K562 (cell line): Measurements from ENCODE around the gene NUDT21. TPM values are rescaled to one million over a fixed set of nuclear protein-coding genes. Genes with fewer than 3 reads are reported as not detected.

Experiments used
- ATAC-seq: fragments of 200-7000 bp; cut with Tn5 transposase; 3 replicates; pipeline ENCODE4 v1.9.1; 2020; ENCODE audit warnings: moderate library complexity
- BruUV-seq: library from RNA; stranded (reverse); fragments of 400-500 nt; replicated peaks from 2 replicates; lab custom pipeline; 2021; lab: Mats Ljungman, UMichigan
- CTCF ChIA-PET: fragments of 300-600 bp; formaldehyde crosslinking; extraction: SDS; loops from one replicate; lab custom pipeline; 2021; ENCODE audit warnings: low intra/inter-chr PET ratio; lab: Yijun Ruan, JAX
- POLR2A ChIA-PET: fragments of 300-600, 350-650 bp; sonication (Branson Sonifier 250); formaldehyde crosslinking; extraction: SDS; loops from one replicate; lab custom pipeline; 2021; ENCODE audit warnings: antibody characterized with exemption, inconsistent platforms; lab: Yijun Ruan, JAX
- DNase-seq, 4 experiments: peaks; one replicate each; pipeline versions ENCODE4 v3.0.0 to v3.0.0-alpha.2; 2011 to 2018; ENCODE audit warnings: low spot score in 3 of 4, mixed read lengths in 3 of 4; ENCODE audit errors: extremely low read depth in 1 of 4
- FAIRE-seq: peaks from 2 replicates; lab custom pipeline; 2011; peaks lifted over from hg19 to GRCh38; lab: Jason Lieb, UNC
- H2AFZ ChIP-seq: 2 replicates; pipeline ENCODE4 v1.6.0; 2011; ENCODE audit warnings: low read depth, low read length, control low read depth, inconsistent platforms
- H3K27ac ChIP-seq: fragments of 200-600 bp; 3 replicates; pipeline ENCODE4 v1.8.0; 2011; ENCODE audit warnings: low read depth, mild to moderate bottlenecking, control low read depth, inconsistent platforms, low read length, moderate library complexity, mixed read lengths; ENCODE audit errors: extremely low read depth
- H3K27me3 ChIP-seq, 2 experiments: fragments of 300-600 bp in 1 of 2; 2 replicates in 1 of 2; 3 replicates in 1 of 2; pipeline versions ENCODE4 v1.6.0 to v1.8.0; 2011; ENCODE audit warnings: inconsistent platforms in 2 of 2, low read length in 2 of 2, mild to moderate bottlenecking in 1 of 2, mixed read lengths in 1 of 2, moderate library complexity in 1 of 2; ENCODE audit not compliant: control insufficient read depth in 2 of 2, insufficient read depth in 2 of 2
- H3K36me3 ChIP-seq: fragments of 300-600 bp; 3 replicates; pipeline ENCODE4 v1.8.0; 2011; ENCODE audit warnings: mild to moderate bottlenecking, low read length, inconsistent platforms; ENCODE audit not compliant: control insufficient read depth, insufficient read depth
- H3K4me1 ChIP-seq, 2 experiments: fragments of 200-600 bp in 1 of 2; replicated peaks in 1 of 2; 2 replicates in 1 of 2; 3 replicates in 1 of 2; pipeline versions ENCODE4 v1.5.1 to v1.8.0; 2011; ENCODE audit warnings: inconsistent platforms in 2 of 2, low read length in 2 of 2, mild to moderate bottlenecking in 1 of 2, mixed read lengths in 1 of 2, moderate library complexity in 1 of 2; ENCODE audit not compliant: control insufficient read depth in 2 of 2, insufficient read depth in 2 of 2
- H3K4me2 ChIP-seq: 2 replicates; pipeline ENCODE4 v1.6.1; 2011; ENCODE audit warnings: low read length, control low read depth, inconsistent platforms, mixed read lengths; ENCODE audit not compliant: insufficient read depth
- H3K4me3 ChIP-seq: fragments of 200-600 bp; sonication (generic), shearing (Covaris generic); 2 replicates; pipeline ENCODE4 v1.5.1; 2016; ENCODE audit warnings: control low read depth, inconsistent platforms
- H3K79me2 ChIP-seq: fragments of 200-600 bp; 3 replicates; pipeline ENCODE4 v1.8.0; 2011; ENCODE audit warnings: low read length, inconsistent platforms; ENCODE audit not compliant: control insufficient read depth, insufficient read depth
- H3K9ac ChIP-seq, 2 experiments: 2 replicates each; pipeline versions ENCODE4 v1.6.0 to v1.6.1; 2011; ENCODE audit warnings: low read depth in 2 of 2, low read length in 2 of 2, control low read depth in 1 of 2, inconsistent platforms in 1 of 2, mild to moderate bottlenecking in 1 of 2, mixed read lengths in 1 of 2; ENCODE audit not compliant: insufficient read depth in 1 of 2
- H3K9me1 ChIP-seq: one replicate; pipeline ENCODE4 v1.6.0; 2011; ENCODE audit warnings: inconsistent platforms, mild to moderate bottlenecking, low read length, moderate library complexity; ENCODE audit not compliant: control insufficient read depth, insufficient read depth
- H3K9me3 ChIP-seq: replicated peaks from 2 replicates; pipeline ENCODE4 v1.5.1; 2011; ENCODE audit warnings: low read depth, low read length, inconsistent platforms; ENCODE audit not compliant: control insufficient read depth, insufficient read depth
- H4K20me1 ChIP-seq: replicated peaks from 2 replicates; pipeline ENCODE4 v1.6.1; 2011; ENCODE audit warnings: low read length, inconsistent platforms, mixed read lengths; ENCODE audit not compliant: control insufficient read depth, insufficient read depth
- CCAR2 ChIP-seq: fragments of 200-400 bp; formaldehyde crosslinking; IDR thresholded peaks from 2 replicates; pipeline ENCODE4 v1.6.1; 2017; ENCODE audit warnings: mild to moderate bottlenecking, low read depth, low read length
- JUND ChIP-seq, 2 experiments: IDR thresholded peaks; 2 replicates in 1 of 2; 3 replicates in 1 of 2; pipeline ENCODE4 v1.6.1; 2011; ENCODE audit warnings: borderline replicate concordance in 2 of 2, low read depth in 2 of 2, low read length in 2 of 2, improper control_type of control experiment in 1 of 2, missing biosample characterization in 1 of 2, missing genetic modification characterization in 1 of 2, missing genetic modification reagents in 1 of 2
- NR1H2 ChIP-seq: sonication (generic); formaldehyde crosslinking; IDR thresholded peaks from 2 replicates; pipeline ENCODE4 v1.4.0; 2020; ENCODE audit warnings: mild to moderate bottlenecking, missing genetic modification reagents
- TEAD4 ChIP-seq, 2 experiments: sonication (generic) in 1 of 2; formaldehyde crosslinking in 1 of 2; IDR thresholded peaks; 2 replicates each; pipeline versions ENCODE4 v1.6.1 to v1.8.0; 2012 to 2022; ENCODE audit warnings: borderline replicate concordance in 1 of 2, inconsistent platforms in 1 of 2, low read length in 1 of 2, mild to moderate bottlenecking in 1 of 2, missing genetic modification reagents in 1 of 2
- ZBTB11 ChIP-seq, 3 experiments: fragments of 200-800 bp in 1 of 3; fragments of 250-450 bp in 1 of 3; fragments of 450-650 bp in 1 of 3; sonication (Bioruptor Pico) in 1 of 3; sonication (Bioruptor generic) in 1 of 3; formaldehyde crosslinking in 1 of 3; IDR thresholded peaks; 2 replicates each; pipeline versions ENCODE4 v1.6.1 to v1.8.0; 2016 to 2022; ENCODE audit warnings: mild to moderate bottlenecking in 2 of 3, missing genetic modification characterization in 2 of 3, missing compliant biosample characterization in 1 of 3, moderate library complexity in 1 of 3
- ZBTB9 ChIP-seq: fragments of 450-650 bp; formaldehyde crosslinking; IDR thresholded peaks from 2 replicates; pipeline ENCODE4 v1.4.0; 2020; ENCODE audit warnings: mild to moderate bottlenecking, moderate library complexity
- ZFP1 ChIP-seq: fragments of 450-650 bp; formaldehyde crosslinking; IDR thresholded peaks from 2 replicates; pipeline ENCODE4 v1.4.0; 2020; ENCODE audit warnings: mild to moderate bottlenecking, mixed read lengths
- ZNF41 ChIP-seq: fragments of 250-450 bp; sonication (Bioruptor Pico); conservative IDR thresholded peaks from 2 replicates; pipeline ENCODE4 v1.4.0; 2020; ENCODE audit warnings: mild to moderate bottlenecking
- WGBS: fragments of 100-300 bp; shearing (Covaris generic); methylation state at CpG from one replicate; pipeline ENCODE4 v1.1.6; 2016; ENCODE audit warnings: low coverage, mixed read lengths; ENCODE audit not compliant: insufficient coverage; ENCODE audit errors: missing lambda C conversion rate; 5-methylcytosine and 5-hydroxymethylcytosine counted together
- in situ Hi-C: fragments of 300-500 bp; cut with MboI; formaldehyde crosslinking; loops from 4 replicates; pipeline ENCODE4 v1.15.0; 2018; ENCODE audit warnings: inconsistent platforms, mixed read lengths
- intact Hi-C: fragments of 100-400 bp; cut with micrococcal nuclease; formaldehyde crosslinking; loops from 2 replicates; pipeline ENCODE4 v1.14.2; 2022
- polyA plus RNA-seq, 8 experiments: library from polyadenylated mRNA; depleted of rRNA in 4 of 8; stranded (reverse) in 5 of 8; unstranded in 3 of 8; fragments of >200 nt; fragmentation: Nextera tagmentation in 2 of 8; fragmentation: Illumina TruSeq in 1 of 8; extraction: Ambion mirVana in 2 of 8; extraction: Trizol in 1 of 8; gene quantifications; 2 replicates each; pipeline versions ENCODE4 v1.2.1 to v1.2.3, GENCODE V29; 2011 to 2014; ENCODE audit warnings: inconsistent platforms in 1 of 8, missing spikeins in 1 of 8
- total RNA-seq, 7 experiments: library from RNA; depleted of rRNA in 6 of 7; stranded (reverse); fragments of >200 nt in 6 of 7; fragmentation: Illumina TruSeq in 2 of 7; extraction: Trizol in 2 of 7; gene quantifications; 2 replicates each; pipeline versions ENCODE4 v1.2.1 to v1.2.3, GENCODE V29; 2011 to 2021; ENCODE audit warnings: low replicate concordance in 1 of 7

Gene NUDT21
- total and polyA plus RNA-seq, 9 of the 15 experiments (the other 6 are each of a cell fraction or from before 2014, with no cell fraction given), result 62.4 to 218 (median 121) TPM

GRCh38 chr16:56417138-56417537 lies 34.0 kb downstream of the NUDT21 start (continued):
- TF ChIP-seq ZBTB9 (CRISPR knock-in tag) (no peak), CCAR2 (no peak)
- TF ChIP-seq, all 486 proteins: peak for 0

- no peaks in the 10 kb centered on the region for H3K9me1 ChIP-seq
- intact Hi-C loops, result no loop called here
- H4K20me1 ChIP-seq, result peaks cover 8% of the 10 kb centered on the region
- H3K9ac ChIP-seq, result 0 out of 4 replicates have a peak overlapping the region, but pooled peaks of 1 of the 2 experiments have one; percentile 58
- WGBS, result 60% methylated on average over 4 of the region's 4 CpGs
- peaks cover 33% of the 10 kb centered on the region for H3K36me3 ChIP-seq
- H3K27ac ChIP-seq, result no peak overlapping the region
- no peaks in the 10 kb centered on the region for H3K9me3 ChIP-seq
- no peaks in the 10 kb centered on the region for H3K27me3 ChIP-seq
- no TSS peak for BruUV-seq
- H2AFZ ChIP-seq, result no peak overlapping the region
- ChIA-PET CTCF (no interaction called here), POLR2A (interaction anchor here (1.7 kb wide), 1 partner anchor 15 kb away, joined by 7 read pairs; no protein-coding TSS in a partner anchor)
- H3K4me2 ChIP-seq, result no peak overlapping the region
- DNase-seq (no peak), FAIRE-seq (no peak), ATAC-seq (no peak)
- H3K4me3 ChIP-seq, result no peak overlapping the region
- in situ Hi-C loops, result no loop called here
- H3K79me2 ChIP-seq, result peaks cover 85% of the 10 kb centered on the region
- peaks cover under 1 to 30% of the 10 kb centered on the region in 2 experiments; a peak in 4 of 5 replicates for H3K4me1 ChIP-seq
- TF ChIP-seq TEAD4 (IDR thresholded peaks at IDR 0.05; ENCODE audit: low read length) (no peak), TEAD4 (CRISPR knock-in tag; IDR thresholded peaks at IDR 0.05; ENCODE audit: borderline replicate concordance) (no peak), JUND (IDR thresholded peaks at IDR 0.05; ENCODE audit: borderline replicate concordance, low read depth, low read length) (no peak), JUND (tag; IDR thresholded peaks at IDR 0.05; ENCODE audit: borderline replicate concordance, low read depth, low read length) (no peak), ZBTB11 (CRISPR knock-in tag; IDR thresholded peaks at IDR 0.05) (no peak), NR1H2 (CRISPR knock-in tag) (no peak), ZFP1 (CRISPR knock-in tag) (no peak), ZNF41 (no peak)
Observed at GRCh38 chr16:56415875-56416274, 35.3 kb downstream of the NUDT21 start.
